Stromal cell of bone marrow (primary cell): ENCODE measurements around the gene ARMC9.
"Not testable (repeated sequence)": the region's sequence is repeated elsewhere in the genome, so short reads cannot be mapped to it uniquely, and the experiment has no call there.

ENCODE experiments used
- DNase-seq: peaks from one replicate; pipeline ENCODE4 v3.0.0-alpha.2; 2012; ENCODE audit warnings: low read depth

The ARMC9 gene

GRCh38 chr2:231342061-231342711, 143.8 kb downstream of the ARMC9 start:
- DNase-seq: no peak

- DNase-seq: no peak
Measured at GRCh38 chr2:231343006-231343710, 144.7 kb downstream of the ARMC9 start.

- no peak for DNase-seq
Measured at GRCh38 chr2:231343988-231344387, 145.6 kb downstream of the ARMC9 start.

GRCh38 chr2:231344851-231345250, 146.4 kb downstream of the ARMC9 start:
- DNase-seq: no peak

GRCh38 chr2:231347081-231347480, 148.7 kb downstream of the ARMC9 start:
- no peak for DNase-seq

GRCh38 chr2:231347638-231348037, 149.2 kb downstream of the ARMC9 start:
- no peak for DNase-seq

GRCh38 chr2:231348173-231348572, 149.7 kb downstream of the ARMC9 start:
- no peak for DNase-seq

GRCh38 chr2:231348704-231349373, 150.4 kb downstream of the ARMC9 start:
- no peak for DNase-seq

GRCh38 chr2:231349374-231349735, 150.9 kb downstream of the ARMC9 start:
- DNase-seq: not testable (repeated sequence)

- no peak for DNase-seq
Measured at GRCh38 chr2:231351648-231352047, 153.2 kb downstream of the ARMC9 start.

GRCh38 chr2:231353469-231353868, 155.0 kb downstream of the ARMC9 start:
- no peak for DNase-seq

- no peak for DNase-seq
Measured at GRCh38 chr2:231355508-231356465, 157.4 kb downstream of the ARMC9 start.

- no peak for DNase-seq
Measured at GRCh38 chr2:231356466-231356844, 158.0 kb downstream of the ARMC9 start.

GRCh38 chr2:231357048-231357447, 158.6 kb downstream of the ARMC9 start:
- no peak for DNase-seq

GRCh38 chr2:231357931-231358330, 159.5 kb downstream of the ARMC9 start:
- DNase-seq: no peak

- no peak for DNase-seq
Measured at GRCh38 chr2:231359441-231359840, 161.0 kb downstream of the ARMC9 start.

GRCh38 chr2:231359948-231360347, 161.5 kb downstream of the ARMC9 start:
- DNase-seq: no peak

- DNase-seq: no peak
Measured at GRCh38 chr2:231360401-231360800, 162.0 kb downstream of the ARMC9 start.

GRCh38 chr2:231360881-231361371, 162.5 kb downstream of the ARMC9 start:
- DNase-seq: no peak

GRCh38 chr2:231361701-231362554, 163.5 kb downstream of the ARMC9 start:
- no peak for DNase-seq

GRCh38 chr2:231362555-231363184, 164.2 kb downstream of the ARMC9 start:
- no peak for DNase-seq
